K562 (cell line): ENCODE data around the gene CCDC152. TPM values are rescaled to one million over a fixed set of nuclear protein-coding genes. Genes with fewer than 3 reads are reported as not detected.

Experiments used
- ATAC-seq: fragments of 200-7000 bp; cut with Tn5 transposase; 3 replicates; pipeline ENCODE4 v1.9.1; 2020; ENCODE audit warnings: moderate library complexity
- BruUV-seq: library from RNA; stranded (reverse); fragments of 400-500 nt; replicated peaks from 2 replicates; lab custom pipeline; 2021; lab: Mats Ljungman, UMichigan
- CTCF ChIA-PET: fragments of 300-600 bp; formaldehyde crosslinking; extraction: SDS; loops from one replicate; lab custom pipeline; 2021; ENCODE audit warnings: low intra/inter-chr PET ratio; lab: Yijun Ruan, JAX
- POLR2A ChIA-PET: fragments of 300-600, 350-650 bp; sonication (Branson Sonifier 250); formaldehyde crosslinking; extraction: SDS; loops from one replicate; lab custom pipeline; 2021; ENCODE audit warnings: antibody characterized with exemption, inconsistent platforms; lab: Yijun Ruan, JAX
- DNase-seq, 4 experiments: peaks; one replicate each; pipeline versions ENCODE4 v3.0.0 to v3.0.0-alpha.2; 2011 to 2018; ENCODE audit warnings: low spot score in 3 of 4, mixed read lengths in 3 of 4; ENCODE audit errors: extremely low read depth in 1 of 4
- FAIRE-seq: peaks from 2 replicates; lab custom pipeline; 2011; peaks lifted over from hg19 to GRCh38; lab: Jason Lieb, UNC
- H2AFZ ChIP-seq: 2 replicates; pipeline ENCODE4 v1.6.0; 2011; ENCODE audit warnings: low read depth, low read length, control low read depth, inconsistent platforms
- H3K27ac ChIP-seq: fragments of 200-600 bp; 3 replicates; pipeline ENCODE4 v1.8.0; 2011; ENCODE audit warnings: low read depth, mild to moderate bottlenecking, control low read depth, inconsistent platforms, low read length, moderate library complexity, mixed read lengths; ENCODE audit errors: extremely low read depth
- H3K27me3 ChIP-seq, 2 experiments: fragments of 300-600 bp in 1 of 2; 2 replicates in 1 of 2; 3 replicates in 1 of 2; pipeline versions ENCODE4 v1.6.0 to v1.8.0; 2011; ENCODE audit warnings: inconsistent platforms in 2 of 2, low read length in 2 of 2, mild to moderate bottlenecking in 1 of 2, mixed read lengths in 1 of 2, moderate library complexity in 1 of 2; ENCODE audit not compliant: control insufficient read depth in 2 of 2, insufficient read depth in 2 of 2
- H3K36me3 ChIP-seq: fragments of 300-600 bp; 3 replicates; pipeline ENCODE4 v1.8.0; 2011; ENCODE audit warnings: mild to moderate bottlenecking, low read length, inconsistent platforms; ENCODE audit not compliant: control insufficient read depth, insufficient read depth
- H3K4me1 ChIP-seq, 2 experiments: fragments of 200-600 bp in 1 of 2; replicated peaks in 1 of 2; 2 replicates in 1 of 2; 3 replicates in 1 of 2; pipeline versions ENCODE4 v1.5.1 to v1.8.0; 2011; ENCODE audit warnings: inconsistent platforms in 2 of 2, low read length in 2 of 2, mild to moderate bottlenecking in 1 of 2, mixed read lengths in 1 of 2, moderate library complexity in 1 of 2; ENCODE audit not compliant: control insufficient read depth in 2 of 2, insufficient read depth in 2 of 2
- H3K4me2 ChIP-seq: 2 replicates; pipeline ENCODE4 v1.6.1; 2011; ENCODE audit warnings: low read length, control low read depth, inconsistent platforms, mixed read lengths; ENCODE audit not compliant: insufficient read depth
- H3K4me3 ChIP-seq: fragments of 200-600 bp; sonication (generic), shearing (Covaris generic); 2 replicates; pipeline ENCODE4 v1.5.1; 2016; ENCODE audit warnings: control low read depth, inconsistent platforms
- H3K79me2 ChIP-seq: fragments of 200-600 bp; 3 replicates; pipeline ENCODE4 v1.8.0; 2011; ENCODE audit warnings: low read length, inconsistent platforms; ENCODE audit not compliant: control insufficient read depth, insufficient read depth
- H3K9ac ChIP-seq, 2 experiments: 2 replicates each; pipeline versions ENCODE4 v1.6.0 to v1.6.1; 2011; ENCODE audit warnings: low read depth in 2 of 2, low read length in 2 of 2, control low read depth in 1 of 2, inconsistent platforms in 1 of 2, mild to moderate bottlenecking in 1 of 2, mixed read lengths in 1 of 2; ENCODE audit not compliant: insufficient read depth in 1 of 2
- H3K9me1 ChIP-seq: one replicate; pipeline ENCODE4 v1.6.0; 2011; ENCODE audit warnings: inconsistent platforms, mild to moderate bottlenecking, low read length, moderate library complexity; ENCODE audit not compliant: control insufficient read depth, insufficient read depth
- H3K9me3 ChIP-seq: replicated peaks from 2 replicates; pipeline ENCODE4 v1.5.1; 2011; ENCODE audit warnings: low read depth, low read length, inconsistent platforms; ENCODE audit not compliant: control insufficient read depth, insufficient read depth
- H4K20me1 ChIP-seq: replicated peaks from 2 replicates; pipeline ENCODE4 v1.6.1; 2011; ENCODE audit warnings: low read length, inconsistent platforms, mixed read lengths; ENCODE audit not compliant: control insufficient read depth, insufficient read depth
- CHD1 ChIP-seq: fragments of 200-600 bp; sonication (generic); IDR thresholded peaks from one replicate; pipeline ENCODE4 v1.6.1; 2012; ENCODE audit warnings: mild to moderate bottlenecking, moderate library complexity, low read length, inconsistent platforms
- KDM1A ChIP-seq, 2 experiments: fragments of 450-650 bp; IDR thresholded peaks; 2 replicates each; pipeline ENCODE4 v1.6.1; 2016; ENCODE audit warnings: mild to moderate bottlenecking in 2 of 2
- MAFK ChIP-seq: IDR thresholded peaks from 2 replicates; pipeline ENCODE4 v1.6.1; 2011; ENCODE audit warnings: low read length, improper control_type of control experiment
- MCM7 ChIP-seq, 2 experiments: fragments of 450-650 bp; IDR thresholded peaks; 2 replicates each; pipeline ENCODE4 v1.6.1; 2016 to 2018
- NCOA1 ChIP-seq: fragments of 450-650 bp; IDR thresholded peaks from 2 replicates; pipeline ENCODE4 v1.6.1; 2016; ENCODE audit warnings: low read depth
- PHF21A ChIP-seq: fragments of 450-650 bp; IDR thresholded peaks from 2 replicates; pipeline ENCODE4 v1.6.1; 2017; ENCODE audit warnings: low read depth, borderline replicate concordance
- TCF7 ChIP-seq: sonication (generic); IDR thresholded peaks from 2 replicates; pipeline ENCODE4 v1.6.1; 2016; ENCODE audit warnings: antibody characterized with exemption, borderline replicate concordance
- WGBS: fragments of 100-300 bp; shearing (Covaris generic); methylation state at CpG from one replicate; pipeline ENCODE4 v1.1.6; 2016; ENCODE audit warnings: low coverage, mixed read lengths; ENCODE audit not compliant: insufficient coverage; ENCODE audit errors: missing lambda C conversion rate; 5-methylcytosine and 5-hydroxymethylcytosine counted together
- in situ Hi-C: fragments of 300-500 bp; cut with MboI; formaldehyde crosslinking; loops from 4 replicates; pipeline ENCODE4 v1.15.0; 2018; ENCODE audit warnings: inconsistent platforms, mixed read lengths
- intact Hi-C: fragments of 100-400 bp; cut with micrococcal nuclease; formaldehyde crosslinking; loops from 2 replicates; pipeline ENCODE4 v1.14.2; 2022
- polyA plus RNA-seq, 8 experiments: library from polyadenylated mRNA; depleted of rRNA in 4 of 8; stranded (reverse) in 5 of 8; unstranded in 3 of 8; fragments of >200 nt; fragmentation: Nextera tagmentation in 2 of 8; fragmentation: Illumina TruSeq in 1 of 8; extraction: Ambion mirVana in 2 of 8; extraction: Trizol in 1 of 8; gene quantifications; 2 replicates each; pipeline versions ENCODE4 v1.2.1 to v1.2.3, GENCODE V29; 2011 to 2014; ENCODE audit warnings: inconsistent platforms in 1 of 8, missing spikeins in 1 of 8
- total RNA-seq, 7 experiments: library from RNA; depleted of rRNA in 6 of 7; stranded (reverse); fragments of >200 nt in 6 of 7; fragmentation: Illumina TruSeq in 2 of 7; extraction: Trizol in 2 of 7; gene quantifications; 2 replicates each; pipeline versions ENCODE4 v1.2.1 to v1.2.3, GENCODE V29; 2011 to 2021; ENCODE audit warnings: low replicate concordance in 1 of 7
- TF ChIP-seq, protein P1 (sequence below): sonication (generic); formaldehyde crosslinking; IDR thresholded peaks from 2 replicates; pipeline ENCODE4 v1.8.1; 2022; ENCODE audit warnings: missing genetic modification reagents
- TF ChIP-seq, protein P2 (sequence below): sonication (generic); formaldehyde crosslinking; IDR thresholded peaks from 2 replicates; pipeline ENCODE4 v1.8.0; 2022; ENCODE audit warnings: mild to moderate bottlenecking, missing genetic modification reagents, borderline replicate concordance
- TF ChIP-seq, protein P3 (sequence below): sonication (generic); formaldehyde crosslinking; IDR thresholded peaks from 2 replicates; pipeline ENCODE4 v1.8.1; 2022; ENCODE audit warnings: missing genetic modification reagents

CCDC152 gene
- total and polyA plus RNA-seq, 9 of the 15 experiments (the other 6 are each of a cell fraction or from before 2014, with no cell fraction given): 2.5 to 11.6 (median 5.1) TPM

DNA sequence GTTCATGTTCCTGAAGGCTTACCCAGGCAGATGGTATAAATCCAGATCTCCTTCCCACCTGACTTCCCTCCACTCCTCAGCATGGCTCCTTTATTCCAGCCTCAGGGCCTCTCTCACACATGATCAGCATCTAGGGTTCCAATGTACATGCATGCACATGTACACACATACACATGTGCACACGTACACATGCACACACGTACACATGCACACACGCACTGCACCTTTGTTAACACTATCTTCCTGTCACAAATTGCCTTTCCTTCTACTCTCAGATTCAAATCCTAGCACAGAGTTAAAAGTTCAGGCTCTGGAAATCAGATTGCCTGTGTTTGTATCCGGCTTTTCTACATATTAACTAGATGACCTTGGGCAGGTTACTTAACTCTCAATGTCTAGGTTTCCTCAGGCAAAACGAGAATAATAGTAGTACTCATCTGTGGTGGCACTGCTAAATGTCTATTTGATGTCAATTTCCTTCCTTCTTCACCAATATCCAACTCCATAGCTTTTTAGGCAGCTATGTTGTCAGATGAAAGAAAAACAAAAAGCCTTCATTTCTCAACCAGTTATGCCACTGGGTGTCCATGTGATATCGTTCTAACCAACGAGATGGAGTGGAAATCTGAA is 67.8 kb downstream of the CCDC152 start:
- Histone ChIP-seq H2AFZ (no peak overlapping the region), H3K9ac (no peak overlapping the region), H3K4me1 (no peaks in the 10 kb centered on the region), H3K27ac (no peak overlapping the region), H3K9me1 (no peaks in the 10 kb centered on the region), H3K9me3 (no peaks in the 10 kb centered on the region), H3K27me3 (no peaks in the 10 kb centered on the region), H3K4me3 (no peak overlapping the region), H3K79me2 (no peaks in the 10 kb centered on the region), H4K20me1 (no peaks in the 10 kb centered on the region), H3K36me3 (no peaks in the 10 kb centered on the region), H3K4me2 (no peak overlapping the region)
- in situ Hi-C loops (no loop called here), intact Hi-C loops (no loop called here)
- DNase-seq: no peak
- ATAC-seq: no peak
- ChIA-PET POLR2A (interaction anchor here (0.6 to 3.9 kb wide), 2 partner anchors 8 to 14 kb away, joined by 3 to 24 read pairs; partner anchors contain the start of gene SELENOP), CTCF (no interaction called here)
- 0 out of 4 replicates have a peak, but pooled peaks of 1 of the 2 experiments have one; percentile 18 for TF ChIP-seq KDM1A (IDR thresholded peaks at IDR 0.05)
- TF ChIP-seq NCOA1: no peak
- no TSS peak for BruUV-seq
- 2% methylated on average over 7 of the region's 7 CpGs for WGBS
- FAIRE-seq: no peak

DNA sequence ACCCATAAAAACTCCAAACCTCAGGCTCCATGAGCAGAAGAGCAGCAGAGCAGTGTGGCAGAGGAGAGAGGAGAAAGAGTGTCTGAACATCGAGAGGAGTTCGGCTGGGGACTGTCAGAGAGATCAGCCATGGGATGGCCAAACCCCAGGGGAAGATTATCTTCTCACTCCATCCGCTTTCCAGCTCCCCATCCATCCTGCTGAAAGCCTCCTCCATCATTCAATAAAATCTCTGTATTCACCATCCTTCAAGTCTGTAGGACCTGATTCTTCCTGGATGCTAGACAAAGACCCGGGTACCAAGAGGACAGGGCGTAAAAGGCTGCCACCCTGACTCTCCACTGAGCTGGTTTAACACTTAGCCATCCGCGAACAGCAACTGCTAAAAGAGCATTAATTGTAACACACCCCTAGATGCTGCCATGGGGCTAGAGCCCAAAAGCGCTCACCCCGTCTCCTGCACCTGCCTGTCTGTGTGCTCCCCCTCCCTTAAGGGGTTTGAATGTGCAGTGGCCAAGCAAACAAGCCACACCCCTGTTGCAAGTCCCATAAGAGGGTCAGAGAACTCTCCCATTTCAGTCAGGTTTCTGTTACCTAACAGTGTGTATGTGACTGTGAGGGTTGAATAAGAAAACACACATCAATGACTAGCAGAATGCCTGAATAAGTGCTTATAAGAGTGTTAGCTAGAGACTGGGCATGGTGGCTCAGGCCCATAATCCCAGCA is 69.0 kb downstream of the CCDC152 start:
- no peak for FAIRE-seq
- ChIA-PET POLR2A (interaction anchor here (0.6 to 3.9 kb wide), 2 partner anchors 15 to 97 kb away, joined by 3 to 24 read pairs; partner anchors contain the start of gene SELENOP), CTCF (no interaction called here)
- Histone ChIP-seq H4K20me1 (no peaks in the 10 kb centered on the region), H3K9me3 (no peaks in the 10 kb centered on the region), H3K4me3 (no peak overlapping the region), H3K9me1 (no peaks in the 10 kb centered on the region), H3K4me1 (no peaks in the 10 kb centered on the region; a peak in 1 of 5 replicates), H3K36me3 (no peaks in the 10 kb centered on the region), H3K27ac (no peak overlapping the region), H2AFZ (no peak overlapping the region), H3K4me2 (no peak overlapping the region), H3K9ac (no peak overlapping the region), H3K27me3 (no peaks in the 10 kb centered on the region), H3K79me2 (no peaks in the 10 kb centered on the region)
- 4% methylated on average over 9 of the region's 9 CpGs for WGBS
- BruUV-seq: no TSS peak
- in situ Hi-C loops: no loop called here
- ATAC-seq: peak; percentile 31; the same call in 2 of the 3 replicates
- intact Hi-C loops: no loop called here
- DNase-seq: no peak
- TF ChIP-seq MCM7 (IDR thresholded peaks at IDR 0.05) (no peak), TCF7 (no peak), MAFK (no peak), CHD1 (no peak), PHF21A (no peak)
- TF ChIP-seq, protein P1, sequence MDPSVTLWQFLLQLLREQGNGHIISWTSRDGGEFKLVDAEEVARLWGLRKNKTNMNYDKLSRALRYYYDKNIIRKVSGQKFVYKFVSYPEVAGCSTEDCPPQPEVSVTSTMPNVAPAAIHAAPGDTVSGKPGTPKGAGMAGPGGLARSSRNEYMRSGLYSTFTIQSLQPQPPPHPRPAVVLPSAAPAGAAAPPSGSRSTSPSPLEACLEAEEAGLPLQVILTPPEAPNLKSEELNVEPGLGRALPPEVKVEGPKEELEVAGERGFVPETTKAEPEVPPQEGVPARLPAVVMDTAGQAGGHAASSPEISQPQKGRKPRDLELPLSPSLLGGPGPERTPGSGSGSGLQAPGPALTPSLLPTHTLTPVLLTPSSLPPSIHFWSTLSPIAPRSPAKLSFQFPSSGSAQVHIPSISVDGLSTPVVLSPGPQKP (CRISPR knock-in tag): no peak
- TF ChIP-seq, protein P2, sequence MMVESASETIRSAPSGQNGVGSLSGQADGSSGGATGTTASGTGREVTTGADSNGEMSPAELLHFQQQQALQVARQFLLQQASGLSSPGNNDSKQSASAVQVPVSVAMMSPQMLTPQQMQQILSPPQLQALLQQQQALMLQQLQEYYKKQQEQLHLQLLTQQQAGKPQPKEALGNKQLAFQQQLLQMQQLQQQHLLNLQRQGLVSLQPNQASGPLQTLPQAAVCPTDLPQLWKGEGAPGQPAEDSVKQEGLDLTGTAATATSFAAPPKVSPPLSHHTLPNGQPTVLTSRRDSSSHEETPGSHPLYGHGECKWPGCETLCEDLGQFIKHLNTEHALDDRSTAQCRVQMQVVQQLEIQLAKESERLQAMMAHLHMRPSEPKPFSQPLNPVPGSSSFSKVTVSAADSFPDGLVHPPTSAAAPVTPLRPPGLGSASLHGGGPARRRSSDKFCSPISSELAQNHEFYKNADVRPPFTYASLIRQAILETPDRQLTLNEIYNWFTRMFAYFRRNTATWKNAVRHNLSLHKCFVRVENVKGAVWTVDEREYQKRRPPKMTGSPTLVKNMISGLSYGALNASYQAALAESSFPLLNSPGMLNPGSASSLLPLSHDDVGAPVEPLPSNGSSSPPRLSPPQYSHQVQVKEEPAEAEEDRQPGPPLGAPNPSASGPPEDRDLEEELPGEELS (CRISPR knock-in tag): no peak
- TF ChIP-seq, protein P3, sequence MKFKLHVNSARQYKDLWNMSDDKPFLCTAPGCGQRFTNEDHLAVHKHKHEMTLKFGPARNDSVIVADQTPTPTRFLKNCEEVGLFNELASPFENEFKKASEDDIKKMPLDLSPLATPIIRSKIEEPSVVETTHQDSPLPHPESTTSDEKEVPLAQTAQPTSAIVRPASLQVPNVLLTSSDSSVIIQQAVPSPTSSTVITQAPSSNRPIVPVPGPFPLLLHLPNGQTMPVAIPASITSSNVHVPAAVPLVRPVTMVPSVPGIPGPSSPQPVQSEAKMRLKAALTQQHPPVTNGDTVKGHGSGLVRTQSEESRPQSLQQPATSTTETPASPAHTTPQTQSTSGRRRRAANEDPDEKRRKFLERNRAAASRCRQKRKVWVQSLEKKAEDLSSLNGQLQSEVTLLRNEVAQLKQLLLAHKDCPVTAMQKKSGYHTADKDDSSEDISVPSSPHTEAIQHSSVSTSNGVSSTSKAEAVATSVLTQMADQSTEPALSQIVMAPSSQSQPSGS (CRISPR knock-in tag): no peak
